HuH-7.5 (cell line): ENCODE measurements around the gene KLF9.

Experiments used
- DNase-seq: peaks from one replicate; pipeline ENCODE4 v3.0.0; 2011; ENCODE audit warnings: low spot score

The KLF9 gene

DNA sequence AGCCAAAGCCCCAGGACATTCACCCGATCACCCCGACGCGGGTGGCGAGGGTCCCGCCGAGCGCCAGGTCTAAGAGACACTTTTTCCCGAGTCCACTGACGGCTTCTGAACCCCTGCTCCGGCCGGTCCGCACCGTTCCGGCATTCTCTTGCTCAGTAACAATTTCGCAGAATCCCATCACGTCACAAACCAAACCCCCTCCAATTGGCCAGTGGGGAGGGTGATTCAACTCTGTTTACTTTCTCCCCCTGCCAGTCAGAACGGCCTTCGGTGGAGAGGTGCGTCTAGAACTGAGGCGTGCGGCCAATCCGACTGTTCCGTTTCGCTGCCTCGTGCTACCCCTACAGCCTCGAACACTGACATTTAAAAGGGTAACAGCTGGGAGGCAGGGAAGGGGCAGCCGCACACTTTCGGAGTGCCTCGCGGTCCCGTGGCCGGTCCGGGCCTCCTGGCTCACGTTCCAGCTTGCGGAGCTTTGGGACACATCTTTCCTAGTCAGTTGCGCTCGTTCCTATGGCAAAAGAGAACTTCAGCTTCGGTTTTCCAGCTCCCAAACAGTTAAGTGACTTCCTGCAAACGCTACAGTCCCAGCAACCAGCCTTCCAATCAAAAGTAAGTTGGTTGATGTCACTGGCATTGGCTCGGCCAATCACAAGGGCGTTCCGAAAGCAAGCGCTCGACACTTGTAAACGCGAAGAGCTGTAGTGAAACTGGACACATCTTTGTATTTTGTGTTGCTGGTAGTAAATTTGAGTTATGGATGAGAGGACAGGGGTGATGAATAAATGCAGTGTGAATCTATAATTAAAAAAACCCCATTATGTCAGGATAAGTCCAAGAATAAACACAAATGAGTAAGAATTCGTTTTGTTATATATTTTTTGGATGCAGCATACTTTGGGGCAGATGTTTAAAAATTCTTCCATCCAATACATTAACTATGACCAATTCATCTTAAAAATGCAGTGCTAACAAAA, at the start of gene KLF9:
TSS of gene KLF9 (minus strand) at position 859 of the 977 bp plus-strand sequence. CDS start 1,294 bp downstream, outside the sequence.
- DNase-seq = peak; percentile 93

- no peak for DNase-seq
These were observed 49.4 kb upstream of the KLF9 start for GRCh38 chr9:70463877-70464276.

DNA sequence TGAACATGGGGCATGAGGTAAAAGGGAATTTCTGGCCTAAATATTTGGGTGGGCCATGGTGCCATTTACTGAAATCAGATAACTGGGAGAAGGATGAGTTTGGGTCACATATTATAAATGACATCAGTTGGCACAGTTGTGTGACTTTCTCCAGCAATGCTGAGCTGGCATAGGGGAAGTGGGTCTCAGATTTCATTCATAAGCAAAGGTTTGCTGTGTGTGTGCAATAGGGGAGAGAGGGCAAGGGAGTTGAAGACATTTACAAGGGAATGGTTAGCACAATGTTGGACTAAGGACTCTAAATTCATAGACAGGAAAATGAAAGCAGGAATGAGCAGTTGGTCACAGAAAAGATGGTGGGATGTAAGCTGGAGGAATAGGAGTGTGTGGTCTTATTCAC, 47.8 kb upstream of the KLF9 start:
- DNase-seq = no peak

DNA sequence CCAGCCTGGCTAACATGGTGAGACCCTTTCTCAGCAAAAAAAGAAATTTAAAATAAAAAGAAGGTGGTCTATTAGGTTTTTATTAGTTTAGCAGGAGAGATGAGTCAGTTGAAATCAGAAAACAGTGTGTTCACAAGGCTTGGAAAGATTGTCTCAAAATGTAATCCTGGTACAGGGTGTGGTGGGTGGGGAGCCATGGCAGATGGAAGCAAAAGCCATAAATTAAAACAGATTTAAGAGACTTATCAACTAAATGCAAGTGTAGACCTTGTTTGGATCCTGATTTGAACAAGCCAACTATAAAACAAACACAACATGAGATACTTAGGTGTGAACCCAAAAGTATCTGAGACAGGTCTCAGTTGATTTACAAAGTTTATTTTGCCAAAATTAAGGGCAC, 42.8 kb upstream of the KLF9 start:
- DNase-seq = no peak

GRCh38 chr9:70455993-70456704, 41.7 kb upstream of the KLF9 start:
- DNase-seq = no peak

GRCh38 chr9:70452365-70452764, 37.9 kb upstream of the KLF9 start:
- DNase-seq = no peak

- DNase-seq = no peak
These were observed 37.3 kb upstream of the KLF9 start for GRCh38 chr9:70451765-70452164.

DNA sequence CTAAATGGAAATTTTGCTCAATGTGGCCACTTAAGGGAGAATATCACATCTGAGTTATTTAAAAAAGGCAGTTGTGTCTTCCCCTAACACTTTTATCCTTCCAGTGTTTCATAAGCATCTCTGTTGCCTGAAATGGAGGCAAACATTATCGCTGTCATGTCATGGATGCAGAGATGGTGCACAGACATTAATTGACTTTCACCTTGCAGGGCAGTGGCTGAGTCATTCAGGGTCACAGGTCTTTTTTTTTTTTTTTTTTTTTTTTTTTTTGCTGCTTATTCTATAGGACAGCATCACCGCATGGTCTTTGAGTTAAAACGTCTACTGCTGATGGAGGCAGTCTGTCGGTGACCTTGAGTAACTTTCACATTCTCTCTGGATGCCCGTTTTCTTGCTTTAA, 36.3 kb upstream of the KLF9 start:
- DNase-seq = no peak

GRCh38 chr9:70449461-70449860, 35.0 kb upstream of the KLF9 start:
- DNase-seq = no peak

DNA sequence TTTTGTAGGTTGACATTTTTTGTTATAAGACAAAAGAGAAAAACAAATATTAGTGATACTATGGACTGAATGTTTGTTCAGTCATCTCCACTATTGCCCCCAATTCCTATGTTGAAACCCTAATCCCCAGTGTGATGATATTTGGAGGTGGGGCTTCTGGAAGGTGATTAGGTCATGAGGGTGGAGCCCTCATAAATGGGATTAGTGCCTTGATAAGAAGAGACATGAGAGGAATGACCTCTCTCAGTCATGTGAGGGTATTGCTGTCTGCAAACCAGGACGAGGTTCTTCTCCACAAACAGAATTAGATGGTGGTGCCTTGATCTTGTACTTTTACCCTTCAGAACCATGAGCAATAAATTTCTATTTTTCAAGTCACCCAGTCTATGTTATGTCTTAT, 34.5 kb upstream of the KLF9 start:
- DNase-seq = no peak

DNA sequence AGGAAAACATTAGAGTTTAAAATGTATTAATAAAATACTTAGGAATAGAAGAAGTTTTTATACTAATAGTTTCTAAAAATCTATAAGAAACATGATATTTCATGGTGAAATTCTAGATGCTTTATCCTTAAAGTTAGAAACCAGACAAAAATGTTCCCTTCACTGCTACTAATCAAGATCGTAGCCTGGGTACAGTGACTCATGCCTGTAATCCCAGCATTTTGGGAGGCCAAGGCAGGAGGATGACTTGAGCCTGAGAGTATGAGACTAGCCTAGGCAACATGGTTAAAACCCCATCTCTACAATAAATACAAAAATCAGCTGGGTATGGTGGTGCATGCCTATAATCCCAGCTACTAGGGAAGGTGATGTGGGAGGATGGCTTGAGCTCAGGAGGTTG, 30.4 kb upstream of the KLF9 start:
- no peak for DNase-seq

DNA sequence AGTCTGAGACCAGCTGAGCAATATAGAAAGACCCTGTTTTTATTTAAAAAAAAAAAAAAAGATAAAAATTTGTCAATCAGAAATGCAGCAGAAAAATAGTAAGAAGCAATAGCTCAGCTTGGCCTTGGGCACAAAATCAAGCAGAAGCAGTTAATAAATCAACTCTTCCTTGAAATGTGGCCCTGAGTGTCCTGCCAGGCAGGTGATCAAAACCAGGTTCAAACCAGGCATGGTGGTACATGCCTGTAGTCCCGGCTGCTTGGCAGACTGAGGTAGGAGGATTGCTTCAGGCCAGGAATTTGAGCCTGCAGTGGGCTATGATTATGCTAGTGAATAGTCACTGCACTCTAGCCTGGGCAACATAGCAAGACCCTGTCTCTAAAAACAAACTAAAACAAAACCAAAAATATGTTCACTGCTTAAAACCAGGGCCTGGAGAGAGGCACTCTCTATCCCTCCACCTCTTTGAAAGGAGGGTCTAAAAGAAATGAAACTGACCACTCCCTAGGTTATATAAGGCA, 27.9 kb upstream of the KLF9 start:
- no peak for DNase-seq

GRCh38 chr9:70441622-70442021, 27.2 kb upstream of the KLF9 start:
- no peak for DNase-seq

GRCh38 chr9:70439991-70440706, 25.7 kb upstream of the KLF9 start:
- DNase-seq = no peak

- no peak for DNase-seq
These were observed 24.0 kb upstream of the KLF9 start for GRCh38 chr9:70438341-70438928.

DNA sequence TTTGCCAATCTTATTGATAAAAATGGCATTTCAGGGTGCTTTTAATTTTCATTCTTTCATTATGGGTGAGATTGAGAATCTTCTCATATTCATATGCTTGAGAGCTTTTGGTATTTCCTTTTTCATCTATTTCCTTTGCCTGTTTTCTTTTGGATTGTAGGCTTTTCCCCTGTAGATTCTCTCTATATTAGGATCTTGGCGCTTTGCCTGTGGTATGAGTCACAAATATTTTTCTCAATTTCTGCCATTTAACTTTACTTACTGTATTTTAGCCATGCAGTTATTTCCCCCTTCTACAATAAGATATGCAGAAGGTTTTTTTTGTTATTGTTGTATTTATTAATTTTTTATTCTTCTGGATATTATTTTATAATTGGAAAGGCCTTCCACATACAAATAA, 21.5 kb upstream of the KLF9 start:
- DNase-seq = no peak

DNA sequence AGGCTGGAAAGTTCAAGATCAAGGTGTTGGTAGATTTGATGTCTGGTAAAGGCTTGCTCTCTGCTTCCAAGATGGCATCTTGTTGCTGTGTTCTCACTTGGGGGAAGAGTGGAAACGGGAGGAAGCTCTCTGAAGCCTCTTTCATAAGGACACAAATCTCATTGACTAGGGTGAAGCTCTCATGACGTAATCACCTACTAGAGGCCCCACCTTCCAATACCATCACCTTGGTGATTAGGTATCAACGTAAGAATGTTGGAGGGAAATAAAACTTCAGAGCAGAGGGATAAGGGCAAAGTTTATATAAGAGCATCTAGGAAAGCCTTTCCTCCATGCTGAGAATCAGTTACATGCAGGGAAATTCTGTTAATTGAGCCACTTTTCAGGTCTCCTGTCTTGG, 15.4 kb upstream of the KLF9 start:
- no peak for DNase-seq

DNA sequence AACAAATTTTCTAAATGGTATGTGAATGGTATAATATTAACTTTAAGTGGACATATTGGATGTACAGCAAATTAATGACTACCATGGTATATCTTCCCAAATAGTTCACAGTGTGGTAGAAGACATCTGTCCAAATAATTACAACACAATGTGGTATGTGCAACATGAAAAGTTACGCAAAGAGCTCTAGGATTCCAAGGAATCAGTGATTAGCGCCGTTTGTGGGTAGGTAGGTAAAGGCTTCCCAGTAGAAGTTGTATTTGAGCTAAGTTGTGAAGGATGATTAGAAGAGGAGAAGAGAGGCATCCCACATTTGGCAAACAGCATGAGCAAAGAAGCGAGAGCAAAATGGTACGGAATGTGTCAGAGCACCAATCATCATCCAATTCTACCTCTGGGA, 14.3 kb upstream of the KLF9 start:
- DNase-seq = no peak

- no peak for DNase-seq
These were observed 12.9 kb upstream of the KLF9 start for GRCh38 chr9:70427161-70427945.

GRCh38 chr9:70425192-70425591, 10.7 kb upstream of the KLF9 start:
- DNase-seq = no peak

- DNase-seq = no peak
These were observed 8.1 kb upstream of the KLF9 start for GRCh38 chr9:70422371-70423043.
